NCI-H1105 (cell line): ENCODE measurements around the gene HOXD3.
A peak's percentile ranks its signal among the peaks of the same experiment; 100 is the strongest.

Source experiments
- DNase-seq: peaks from one replicate; lab custom pipeline; 2025; lab: John Stamatoyannopoulos, UW

Gene HOXD3

DNA sequence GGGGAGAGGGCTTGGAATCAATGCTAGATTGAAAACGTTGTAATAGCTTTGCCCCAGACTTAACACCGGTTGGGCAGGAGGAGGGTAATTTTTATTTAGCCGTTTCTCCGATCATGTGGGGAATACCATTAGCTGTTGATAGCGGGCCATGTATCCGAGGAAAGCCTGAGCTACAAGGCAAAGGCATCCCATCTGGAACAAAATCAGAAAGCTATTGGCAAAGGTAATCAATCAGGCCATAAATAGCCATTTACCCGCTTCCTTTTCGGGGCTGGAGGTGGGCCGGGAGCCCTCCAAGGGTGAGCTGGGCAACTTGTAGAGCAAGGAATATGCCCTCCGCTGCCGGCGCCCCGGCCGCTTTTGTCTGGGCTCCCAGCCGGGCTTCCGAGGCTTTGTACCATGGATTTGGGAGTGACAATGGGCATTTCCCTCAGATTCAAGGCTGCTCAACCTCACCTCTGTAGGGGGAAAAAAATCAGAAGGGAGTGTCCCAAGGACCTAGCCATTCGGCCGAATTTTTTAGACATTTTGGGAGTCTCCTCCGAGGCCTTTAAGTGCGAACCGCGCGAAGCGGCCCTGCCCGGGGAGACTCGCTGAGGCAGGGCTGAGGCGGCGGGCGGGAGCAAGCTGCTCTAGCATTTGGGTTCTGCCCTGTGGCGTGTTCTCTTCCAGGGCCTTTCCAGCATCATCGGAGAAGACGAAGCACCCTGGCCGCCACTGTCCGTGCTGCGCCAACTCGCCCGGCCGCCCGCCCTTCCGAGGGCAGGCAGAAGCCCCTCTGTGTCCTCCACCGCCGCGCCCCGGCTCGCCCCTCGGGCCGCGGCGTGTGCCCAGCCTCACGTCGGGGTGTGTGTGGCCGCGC lies 35.7 kb upstream of the HOXD3 start:
- DNase-seq = no peak

DNA sequence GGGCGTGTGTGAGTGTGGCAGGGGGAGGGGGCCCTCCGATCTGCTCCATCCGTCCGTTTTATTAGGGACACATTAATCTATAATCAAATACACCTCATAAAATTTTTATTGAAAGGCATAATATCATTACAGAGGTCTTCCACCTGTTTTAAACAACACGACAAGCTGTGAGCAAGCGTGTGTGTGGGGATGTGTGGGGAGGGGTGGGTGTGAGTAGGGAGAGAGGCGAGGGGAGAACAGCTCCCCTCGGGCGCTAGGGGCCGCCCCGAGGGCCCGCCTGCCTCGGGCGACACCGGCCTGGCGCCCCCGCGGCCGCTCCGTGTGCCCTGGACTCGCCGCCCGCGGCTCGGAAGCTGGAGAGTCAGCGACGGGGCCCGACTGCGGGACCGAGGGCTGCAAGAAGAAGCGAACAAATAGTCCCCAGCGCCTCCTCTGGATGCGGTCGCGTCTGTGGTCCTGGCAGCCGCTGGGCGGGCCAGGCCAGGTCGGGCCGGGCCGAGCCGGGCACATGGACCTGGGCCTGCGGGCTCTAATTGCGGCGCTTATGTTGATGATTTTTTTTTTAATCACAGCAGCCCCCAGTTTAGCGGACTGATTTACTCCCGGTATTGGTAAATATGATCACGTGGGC lies 34.9 kb upstream of the HOXD3 start:
- peak; percentile 91 for DNase-seq

DNA sequence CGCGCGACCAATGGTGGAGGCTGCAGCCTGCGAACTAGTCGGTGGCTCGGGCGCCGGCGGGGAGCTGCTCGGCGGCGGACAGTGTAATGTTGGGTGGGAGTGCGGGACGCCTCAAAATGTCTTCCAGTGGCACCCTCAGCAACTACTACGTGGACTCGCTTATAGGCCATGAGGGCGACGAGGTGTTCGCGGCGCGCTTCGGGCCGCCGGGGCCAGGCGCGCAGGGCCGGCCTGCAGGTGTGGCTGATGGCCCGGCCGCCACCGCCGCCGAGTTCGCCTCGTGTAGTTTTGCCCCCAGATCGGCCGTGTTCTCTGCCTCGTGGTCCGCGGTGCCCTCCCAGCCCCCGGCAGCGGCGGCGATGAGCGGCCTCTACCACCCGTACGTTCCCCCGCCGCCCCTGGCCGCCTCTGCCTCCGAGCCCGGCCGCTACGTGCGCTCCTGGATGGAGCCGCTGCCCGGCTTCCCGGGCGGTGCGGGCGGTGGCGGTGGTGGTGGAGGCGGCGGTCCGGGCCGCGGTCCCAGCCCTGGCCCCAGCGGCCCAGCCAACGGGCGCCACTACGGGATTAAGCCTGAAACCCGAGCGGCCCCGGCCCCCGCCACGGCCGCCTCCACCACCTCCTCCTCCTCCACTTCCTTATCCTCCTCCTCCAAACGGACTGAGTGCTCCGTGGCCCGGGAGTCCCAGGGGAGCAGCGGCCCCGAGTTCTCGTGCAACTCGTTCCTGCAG lies 34.3 kb upstream of the HOXD3 start, which contains the start of gene HOXD9:
Gene HOXD9, plus strand, starts transcription at position 37 of the 728 bp plus-strand sequence. Its CDS starts 50 bp downstream, at position 87.
- DNase-seq = no peak

DNA sequence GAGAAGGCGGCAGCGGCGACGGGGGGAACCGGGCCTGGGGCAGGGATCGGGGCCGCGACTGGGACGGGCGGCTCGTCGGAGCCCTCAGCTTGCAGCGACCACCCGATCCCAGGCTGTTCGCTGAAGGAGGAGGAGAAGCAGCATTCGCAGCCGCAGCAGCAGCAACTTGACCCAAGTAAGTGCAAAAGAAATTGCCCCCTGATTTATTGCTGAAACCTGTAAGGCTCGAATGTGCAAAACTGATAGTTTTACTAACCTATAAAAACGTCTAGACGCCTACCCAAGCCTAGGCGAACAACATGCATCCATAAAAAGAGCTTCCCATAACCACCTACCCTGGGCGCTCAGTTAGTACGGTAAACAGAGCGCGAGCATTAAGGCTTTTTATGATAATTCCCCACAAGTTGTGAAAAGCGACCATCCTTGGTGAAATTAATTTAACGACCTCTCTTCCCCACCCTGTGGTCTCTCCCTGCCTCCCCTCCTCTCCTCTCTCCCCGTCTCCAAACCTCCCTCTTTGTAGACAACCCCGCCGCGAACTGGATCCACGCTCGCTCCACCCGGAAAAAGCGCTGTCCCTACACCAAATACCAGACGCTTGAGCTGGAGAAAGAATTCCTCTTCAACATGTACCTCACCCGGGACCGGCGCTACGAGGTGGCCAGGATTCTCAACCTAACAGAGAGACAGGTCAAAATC lies 33.5 kb upstream of the HOXD3 start:
- no peak for DNase-seq

DNA sequence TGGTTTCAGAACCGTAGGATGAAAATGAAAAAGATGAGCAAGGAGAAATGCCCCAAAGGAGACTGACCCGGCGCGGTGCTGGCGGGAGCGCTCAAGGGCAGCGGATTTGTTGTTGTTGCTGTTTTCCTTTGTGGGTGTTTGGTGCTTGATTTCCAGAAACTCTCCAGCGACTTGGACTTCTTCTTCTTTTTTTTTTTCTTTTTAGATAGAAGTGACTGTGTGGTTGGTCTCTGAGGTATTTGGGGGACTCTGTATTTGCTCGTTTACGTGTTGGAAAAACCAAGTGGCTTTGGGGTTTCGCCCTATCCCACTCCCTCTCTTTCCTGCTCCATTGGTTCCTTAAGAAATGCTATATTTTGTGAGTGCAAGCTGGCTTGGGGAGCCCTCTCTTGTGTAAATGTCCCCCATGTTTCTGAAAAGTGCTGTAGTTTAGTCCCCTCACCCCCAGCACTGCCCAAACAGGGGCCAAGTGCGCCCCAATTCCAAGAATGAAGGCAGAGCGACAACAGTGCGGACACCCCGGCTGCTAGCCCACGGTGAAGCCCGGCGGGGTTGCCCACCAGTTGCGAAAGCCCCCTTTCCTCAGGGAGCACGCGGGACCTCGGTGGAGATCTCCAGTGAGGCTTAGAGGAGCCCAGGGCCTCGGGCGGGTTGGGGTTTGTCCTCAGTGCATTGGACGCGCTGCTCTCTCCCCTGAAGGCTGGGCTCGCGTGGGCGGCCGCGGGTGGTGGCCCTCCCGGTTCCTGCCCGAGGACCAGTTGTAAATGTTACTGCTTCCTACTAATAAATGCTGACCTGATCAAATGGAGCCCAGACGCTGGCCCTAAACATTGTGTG lies 32.8 kb upstream of the HOXD3 start:
- no peak for DNase-seq

DNA sequence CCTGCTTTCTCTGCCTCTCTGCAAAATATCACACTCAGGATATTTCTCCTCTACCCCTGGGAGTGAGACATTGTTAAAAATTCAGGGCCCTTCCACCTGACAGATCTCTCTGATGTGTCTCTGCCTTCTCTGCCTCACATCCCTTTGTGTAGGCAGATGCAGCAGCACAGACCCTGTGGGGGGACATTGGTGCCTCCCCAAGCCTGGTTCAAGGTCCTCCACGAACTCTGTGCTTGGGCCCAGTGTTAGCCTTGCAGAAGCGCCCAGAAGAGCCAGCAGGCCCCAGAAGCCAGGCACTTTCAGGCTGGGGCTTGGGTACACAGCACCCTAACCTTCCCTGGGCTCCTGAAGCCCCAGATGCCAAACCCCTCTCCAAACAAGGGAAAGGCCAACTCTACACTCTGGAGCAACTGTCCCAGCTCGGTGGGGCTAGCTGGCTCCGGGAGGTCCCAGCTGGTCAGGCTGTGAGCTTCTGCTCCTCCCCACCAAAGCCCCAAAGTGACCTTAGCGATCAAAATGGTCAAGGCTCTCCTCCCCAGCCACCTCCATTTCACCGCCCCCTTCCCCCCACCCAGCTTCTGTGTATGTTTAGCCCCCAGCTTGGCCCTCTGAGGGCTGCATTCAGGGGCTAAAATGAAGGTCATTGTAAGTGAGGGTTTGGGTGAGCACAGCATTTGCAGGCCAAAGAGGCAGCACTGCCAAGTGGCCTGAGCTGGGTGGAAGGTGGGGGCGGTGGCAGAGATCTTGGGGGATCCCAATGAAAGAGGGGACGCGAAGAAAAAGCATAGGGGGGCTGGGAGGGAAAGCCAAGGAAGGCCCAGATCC lies 31.9 kb upstream of the HOXD3 start:
- DNase-seq = no peak

DNA sequence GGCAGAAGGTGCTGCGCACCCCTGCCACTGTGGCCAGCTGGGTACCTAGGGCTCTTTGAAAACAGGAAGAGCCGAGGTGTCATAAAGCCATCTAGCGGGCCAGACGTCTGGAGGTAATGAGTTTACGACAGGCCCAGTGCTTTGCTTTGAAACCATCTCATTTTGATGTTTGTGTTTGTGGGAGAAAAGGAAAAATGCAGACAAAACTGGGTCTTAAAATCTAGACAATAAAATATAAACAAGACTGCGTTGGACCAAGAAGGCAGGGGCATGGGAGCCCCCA lies 31.4 kb upstream of the HOXD3 start:
- DNase-seq = no peak

DNA sequence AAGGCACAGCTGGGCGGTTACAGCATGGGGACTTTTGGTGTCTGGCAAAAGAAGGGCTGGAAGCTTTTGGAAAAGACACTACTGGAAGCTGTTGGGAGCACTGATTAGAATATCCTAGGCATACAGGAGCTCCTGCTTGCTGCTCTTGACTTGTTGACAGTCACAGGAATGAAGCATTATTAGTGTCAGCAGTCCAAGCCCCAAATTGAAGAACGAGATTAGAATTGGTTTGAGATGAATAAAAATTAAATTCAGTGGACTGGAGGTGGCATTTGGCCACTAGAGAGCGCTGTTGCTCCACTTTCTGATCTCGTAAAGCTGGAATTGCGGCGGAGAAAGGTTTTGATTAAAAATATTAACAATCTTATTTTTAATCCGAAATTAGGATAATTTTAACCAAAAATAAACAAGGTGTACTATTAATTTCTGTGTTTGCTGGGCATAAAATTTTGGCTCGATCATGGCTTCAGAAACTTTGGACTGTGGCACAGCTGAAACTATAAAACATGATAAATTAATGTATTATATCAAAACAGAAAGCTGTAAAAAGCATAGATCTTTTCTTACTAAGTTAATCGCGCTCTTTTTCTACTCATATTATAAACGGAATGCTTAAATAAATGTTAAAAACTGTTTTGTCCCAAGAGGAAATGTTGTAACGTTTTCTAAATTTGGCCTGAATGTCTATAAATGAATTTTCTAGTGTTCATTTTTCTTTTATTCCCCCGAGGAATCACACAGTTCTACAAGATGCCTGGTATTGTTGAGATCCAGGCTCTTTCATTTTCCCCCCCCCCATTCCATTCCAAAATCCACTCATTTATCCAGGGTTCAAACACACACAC lies 30.0 kb upstream of the HOXD3 start:
- peak; percentile 62 for DNase-seq

DNA sequence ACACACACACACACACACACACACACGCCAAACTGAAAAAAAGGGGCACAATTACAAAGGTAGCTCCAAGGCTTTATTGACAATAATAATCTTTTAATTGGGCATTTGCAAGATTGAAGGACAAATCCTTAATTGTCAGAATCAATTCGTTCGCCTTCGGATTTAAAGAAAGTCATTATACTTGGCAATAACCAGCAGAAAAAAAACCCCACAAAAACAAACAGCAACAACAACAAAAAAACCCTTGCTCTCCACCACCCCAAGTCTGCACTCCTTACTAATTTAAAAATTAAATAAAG lies 29.4 kb upstream of the HOXD3 start:
- DNase-seq = no peak

DNA sequence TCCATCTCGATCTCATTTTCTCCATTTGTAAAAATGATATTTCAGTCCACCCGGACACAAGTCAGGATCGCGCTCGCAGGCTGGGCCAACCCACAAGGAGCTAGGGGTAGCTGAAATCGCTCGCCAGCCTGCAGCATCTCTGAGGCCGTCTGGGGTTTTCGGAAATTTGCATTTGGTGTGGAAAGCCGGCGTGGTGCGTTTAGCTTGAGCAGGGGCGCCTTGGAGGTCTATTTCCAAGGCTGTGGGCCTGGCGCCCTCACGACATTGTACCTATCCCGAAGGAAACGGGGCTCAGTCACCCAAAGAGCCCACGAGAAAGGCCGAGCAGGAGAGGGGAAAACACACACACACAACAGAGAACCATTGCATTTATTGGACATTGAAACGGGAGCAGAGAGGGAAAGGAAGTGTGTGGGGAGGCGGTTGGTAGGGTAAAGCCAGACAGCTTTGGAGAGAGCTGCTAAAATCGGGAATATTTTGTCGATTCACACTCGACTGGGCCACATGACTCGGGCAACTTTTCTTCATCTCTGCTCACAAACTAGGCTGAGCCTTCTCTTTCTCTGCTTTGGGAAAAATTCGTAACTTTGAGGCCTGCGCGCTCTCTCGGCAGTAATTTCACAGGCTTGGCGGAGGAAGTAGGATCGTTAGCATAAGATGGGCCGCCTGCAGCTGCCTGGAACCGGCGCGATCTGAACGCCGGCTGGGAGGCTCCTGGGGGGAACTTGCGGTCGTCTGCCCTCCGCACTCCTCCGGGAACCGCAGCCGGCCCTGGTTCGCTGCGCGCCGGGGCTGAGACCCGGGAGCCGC lies 28.7 kb upstream of the HOXD3 start:
- DNase-seq = no peak

DNA sequence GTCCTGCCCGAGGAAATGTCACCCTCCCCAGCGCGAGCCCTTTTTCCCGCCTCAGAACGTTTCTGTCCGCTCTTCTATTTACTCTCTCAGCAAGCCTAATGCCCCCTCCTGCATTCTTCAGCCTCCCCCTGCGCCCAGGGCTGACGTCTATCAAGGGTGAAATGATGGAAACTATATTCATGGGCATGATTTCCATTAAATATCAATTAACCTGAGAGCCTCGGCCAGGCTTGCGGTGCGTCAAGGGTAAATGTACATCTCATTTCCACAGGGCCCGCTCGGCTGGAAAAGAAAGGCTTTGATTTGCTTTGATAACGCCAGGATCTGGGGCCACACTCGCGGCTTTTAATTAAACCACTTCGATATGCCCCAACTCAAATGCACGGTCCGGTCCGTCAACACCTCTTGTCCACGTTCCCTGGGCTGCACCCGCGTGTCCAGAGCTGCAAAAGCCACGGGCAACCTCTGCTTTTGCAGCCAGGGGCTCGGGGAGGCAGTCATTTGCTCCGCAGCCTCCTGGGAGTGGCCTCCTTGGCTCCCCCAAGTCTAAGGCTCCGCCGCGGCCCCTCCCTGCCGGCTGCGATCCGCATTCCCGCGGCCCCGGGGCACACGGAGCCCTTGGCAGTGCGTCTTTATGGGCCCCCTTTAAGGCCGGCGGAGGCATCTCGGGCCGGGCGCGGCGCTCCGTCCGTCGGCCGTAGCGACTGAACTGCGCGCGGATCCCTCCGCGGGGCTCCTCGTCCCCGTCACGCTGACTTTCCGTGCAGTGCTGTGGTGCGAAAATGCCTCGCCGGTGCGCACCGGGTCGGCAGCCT lies 27.9 kb upstream of the HOXD3 start, which contains the start of gene HOXD8:
Gene HOXD8, plus strand, starts transcription at position 724 of the 815 bp plus-strand sequence. CDS start 662 bp downstream, outside the sequence.
- DNase-seq = peak; percentile 84

DNA sequence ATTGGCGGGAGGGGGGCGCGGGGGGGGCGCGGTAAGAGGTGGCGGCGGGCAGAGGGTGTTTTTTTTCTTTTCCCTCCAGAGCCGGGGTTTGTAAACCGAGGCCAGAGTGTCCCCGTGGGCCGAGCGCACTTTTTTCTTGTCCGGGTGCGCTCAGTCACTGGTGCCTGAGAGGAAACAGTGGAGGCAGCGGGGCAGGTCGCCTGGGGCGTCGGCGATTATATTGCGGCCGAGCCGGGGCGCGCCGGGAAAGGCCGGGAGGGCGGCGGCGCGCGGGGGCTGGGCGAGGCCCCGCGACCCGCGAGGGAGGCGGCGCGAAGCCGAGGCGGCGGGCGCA lies 27.3 kb upstream of the HOXD3 start:
- no peak for DNase-seq

DNA sequence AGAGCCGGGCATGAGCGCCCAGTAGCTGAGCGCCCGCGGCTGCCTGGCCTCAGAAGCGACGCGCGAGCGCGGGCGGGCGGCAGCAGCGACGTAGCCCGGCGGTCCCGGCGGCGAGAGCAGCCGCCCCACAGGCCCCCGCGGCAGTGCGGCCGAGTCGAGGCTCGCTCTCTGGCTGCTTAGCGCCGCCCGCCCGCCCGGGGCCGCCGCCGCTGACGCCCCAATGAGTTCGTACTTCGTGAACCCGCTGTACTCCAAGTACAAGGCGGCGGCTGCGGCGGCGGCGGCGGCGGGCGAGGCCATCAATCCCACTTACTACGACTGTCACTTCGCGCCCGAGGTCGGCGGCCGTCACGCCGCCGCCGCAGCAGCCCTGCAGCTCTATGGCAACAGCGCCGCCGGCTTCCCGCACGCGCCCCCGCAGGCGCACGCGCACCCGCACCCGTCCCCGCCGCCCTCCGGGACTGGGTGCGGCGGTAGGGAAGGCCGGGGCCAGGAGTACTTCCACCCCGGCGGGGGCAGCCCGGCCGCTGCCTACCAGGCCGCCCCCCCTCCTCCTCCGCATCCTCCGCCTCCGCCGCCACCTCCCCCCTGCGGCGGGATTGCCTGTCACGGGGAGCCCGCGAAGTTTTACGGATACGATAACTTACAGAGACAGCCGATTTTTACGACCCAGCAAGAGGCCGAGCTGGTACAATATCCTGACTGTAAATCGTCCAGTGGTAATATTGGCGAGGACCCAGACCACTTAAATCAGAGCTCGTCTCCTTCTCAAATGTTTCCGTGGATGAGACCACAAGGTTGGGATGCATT lies 26.8 kb upstream of the HOXD3 start:
- DNase-seq = no peak

DNA sequence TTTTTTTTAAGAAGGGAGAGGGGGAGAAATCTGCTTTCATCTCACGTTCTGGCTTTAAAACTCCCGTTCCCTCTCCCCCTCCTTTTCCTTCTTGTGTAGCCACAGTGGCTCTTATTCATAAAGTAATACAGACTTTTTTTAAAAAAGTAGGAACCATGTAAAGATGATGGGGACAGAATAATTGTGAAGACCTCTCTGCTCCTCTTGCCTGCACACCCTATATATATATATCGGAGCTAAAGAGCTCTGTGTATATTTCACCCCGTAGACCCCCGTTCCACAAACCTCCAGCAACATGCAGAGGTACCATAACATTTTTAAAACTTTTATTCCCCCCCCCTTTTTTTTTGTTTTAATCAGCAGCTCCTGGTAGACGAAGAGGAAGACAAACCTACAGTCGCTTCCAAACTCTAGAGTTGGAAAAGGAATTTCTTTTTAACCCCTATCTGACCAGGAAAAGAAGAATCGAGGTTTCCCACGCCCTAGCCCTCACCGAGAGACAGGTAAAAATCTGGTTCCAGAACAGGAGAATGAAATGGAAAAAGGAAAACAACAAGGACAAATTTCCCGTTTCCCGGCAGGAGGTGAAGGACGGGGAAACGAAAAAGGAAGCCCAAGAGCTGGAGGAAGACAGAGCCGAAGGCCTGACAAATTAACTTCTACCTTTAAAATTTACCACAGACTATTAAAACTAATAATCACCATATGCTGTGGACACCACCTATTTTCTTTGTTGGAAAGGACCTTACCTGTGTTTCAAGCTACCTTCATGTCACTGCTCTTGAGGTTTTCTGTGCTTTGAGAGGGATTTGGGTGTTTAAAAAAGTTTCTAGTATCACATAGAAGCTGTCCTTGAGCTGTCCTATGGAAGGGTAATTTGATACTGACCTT lies 25.9 kb upstream of the HOXD3 start:
- no peak for DNase-seq

DNA sequence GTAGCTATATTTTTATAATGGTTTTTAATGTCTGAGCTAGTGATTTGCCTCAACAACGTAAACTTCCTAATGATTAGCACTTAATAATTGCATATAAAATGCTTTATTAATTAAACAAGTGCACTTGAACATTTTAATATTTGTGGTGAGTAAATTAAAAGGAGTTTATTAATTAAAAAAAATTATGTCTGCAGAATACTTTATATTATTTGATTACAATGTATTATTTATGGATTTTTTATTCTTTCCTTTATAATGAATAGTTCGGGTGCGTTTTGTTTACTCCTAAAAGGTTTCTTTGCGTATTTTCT lies 25.3 kb upstream of the HOXD3 start:
- DNase-seq = no peak
